ENCODE data around the gene FCMR. TPM values are rescaled to one million over a fixed set of nuclear protein-coding genes. Genes with fewer than 3 reads are reported as not detected.

The FCMR gene
- total RNA-seq, 2 donors from 2014 or later = not detected

GRCh38 chr1:206957639-206958038 lies 35.9 kb upstream of the FCMR start:
- 90 to 100% methylated on average over 2 to 5 of the region's 5 CpGs for WGBS, 2 experiments (ENCODE audit: insufficient coverage in 1 of 2, insufficient read length in 1 of 2)
- no peak for DNase-seq

DNA sequence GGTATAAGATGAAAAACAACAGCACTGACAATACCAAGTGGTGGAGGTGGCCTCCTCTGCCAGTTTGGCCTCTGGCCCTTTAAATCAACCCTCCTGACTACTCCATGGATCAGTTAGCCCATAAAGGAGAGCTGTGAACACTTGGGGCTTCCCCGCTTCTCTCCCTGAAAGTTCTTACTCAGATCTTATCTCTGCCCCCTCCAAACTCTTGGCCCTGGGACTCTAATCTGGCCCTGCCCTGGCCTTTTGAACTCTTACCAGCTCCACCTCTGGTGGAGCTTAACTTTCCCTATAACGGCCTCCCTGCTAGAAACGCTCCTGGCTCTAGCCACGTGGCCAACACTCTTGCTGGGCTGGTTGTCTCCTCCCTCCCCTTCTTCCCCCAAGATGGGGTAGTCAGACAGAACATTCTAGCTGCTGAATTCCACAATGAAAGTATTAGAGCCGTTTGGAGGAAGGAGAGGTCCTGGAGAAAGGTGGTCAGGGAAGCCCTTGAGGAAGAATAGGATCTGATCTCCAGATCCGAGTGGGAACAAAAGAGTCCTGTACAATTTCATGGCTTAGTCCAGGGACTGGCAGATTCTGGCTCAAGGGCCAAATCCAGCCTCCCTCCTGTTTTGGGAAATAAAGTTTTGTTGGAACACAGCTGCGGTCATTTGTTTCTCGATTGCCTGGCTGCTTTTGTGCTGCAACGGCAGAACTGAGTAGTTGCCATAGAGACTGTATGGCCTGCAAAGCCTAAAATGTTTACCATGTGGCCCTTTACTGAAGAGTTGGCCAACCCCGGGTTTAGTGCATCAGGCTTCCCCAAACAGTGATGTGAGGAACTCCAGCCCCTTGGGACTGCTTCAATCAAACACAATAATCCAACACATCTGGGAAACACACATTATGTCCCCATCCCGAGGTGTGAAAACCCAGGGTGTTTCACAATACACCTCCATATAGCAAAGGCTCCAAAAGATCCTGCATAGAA lies 34.0 kb upstream of the FCMR start:
- Mint-ChIP-seq H3K27ac (no peak overlapping the region), H3K27me3 (ENCODE audit: insufficient read depth) (peaks cover 2% of the 10 kb centered on the region)
- WGBS, 2 experiments (ENCODE audit: insufficient coverage in 1 of 2, insufficient read length in 1 of 2) = 69 to 79% methylated on average over 7 to 11 of the region's 11 CpGs

More at GRCh38 chr1:206957639-206958038, 35.9 kb upstream of the FCMR start:
- Histone ChIP-seq H3K4me1 (ENCODE audit: control insufficient read depth, insufficient read depth, low read length) (peaks cover 3% of the 10 kb centered on the region), H3K9ac (ENCODE audit: extremely low read depth, low read length, poor library complexity, severe bottlenecking) (no peak overlapping the region), H3K9me3 (ENCODE audit: control insufficient read depth, low read length) (no peaks in the 10 kb centered on the region), H3K36me3 (ENCODE audit: control insufficient read depth, insufficient read depth, low read length) (no peaks in the 10 kb centered on the region), H3K27me3 (ENCODE audit: control insufficient read depth, insufficient read depth, low read length, poor library complexity, severe bottlenecking) (no peaks in the 10 kb centered on the region), H3K4me3 (ENCODE audit: low read length) (no peak overlapping the region), H3K27ac (ENCODE audit: low read depth, low read length) (no peak overlapping the region)
- TF ChIP-seq, protein P1, sequence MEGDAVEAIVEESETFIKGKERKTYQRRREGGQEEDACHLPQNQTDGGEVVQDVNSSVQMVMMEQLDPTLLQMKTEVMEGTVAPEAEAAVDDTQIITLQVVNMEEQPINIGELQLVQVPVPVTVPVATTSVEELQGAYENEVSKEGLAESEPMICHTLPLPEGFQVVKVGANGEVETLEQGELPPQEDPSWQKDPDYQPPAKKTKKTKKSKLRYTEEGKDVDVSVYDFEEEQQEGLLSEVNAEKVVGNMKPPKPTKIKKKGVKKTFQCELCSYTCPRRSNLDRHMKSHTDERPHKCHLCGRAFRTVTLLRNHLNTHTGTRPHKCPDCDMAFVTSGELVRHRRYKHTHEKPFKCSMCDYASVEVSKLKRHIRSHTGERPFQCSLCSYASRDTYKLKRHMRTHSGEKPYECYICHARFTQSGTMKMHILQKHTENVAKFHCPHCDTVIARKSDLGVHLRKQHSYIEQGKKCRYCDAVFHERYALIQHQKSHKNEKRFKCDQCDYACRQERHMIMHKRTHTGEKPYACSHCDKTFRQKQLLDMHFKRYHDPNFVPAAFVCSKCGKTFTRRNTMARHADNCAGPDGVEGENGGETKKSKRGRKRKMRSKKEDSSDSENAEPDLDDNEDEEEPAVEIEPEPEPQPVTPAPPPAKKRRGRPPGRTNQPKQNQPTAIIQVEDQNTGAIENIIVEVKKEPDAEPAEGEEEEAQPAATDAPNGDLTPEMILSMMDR (conservative IDR thresholded peaks at IDR 0.05) = no peak
- no peak overlapping the region for H3K4me3 Mint-ChIP-seq
- no peak overlapping the region for H3K27ac Mint-ChIP-seq
- no peaks in the 10 kb centered on the region for H3K9me3 Mint-ChIP-seq
- H3K4me1 Mint-ChIP-seq = peaks cover 8% of the 10 kb centered on the region
- H3K27me3 Mint-ChIP-seq (ENCODE audit: insufficient read depth) = peaks cover 2% of the 10 kb centered on the region
- no peaks in the 10 kb centered on the region for H3K36me3 Mint-ChIP-seq (ENCODE audit: low read depth)

DNA sequence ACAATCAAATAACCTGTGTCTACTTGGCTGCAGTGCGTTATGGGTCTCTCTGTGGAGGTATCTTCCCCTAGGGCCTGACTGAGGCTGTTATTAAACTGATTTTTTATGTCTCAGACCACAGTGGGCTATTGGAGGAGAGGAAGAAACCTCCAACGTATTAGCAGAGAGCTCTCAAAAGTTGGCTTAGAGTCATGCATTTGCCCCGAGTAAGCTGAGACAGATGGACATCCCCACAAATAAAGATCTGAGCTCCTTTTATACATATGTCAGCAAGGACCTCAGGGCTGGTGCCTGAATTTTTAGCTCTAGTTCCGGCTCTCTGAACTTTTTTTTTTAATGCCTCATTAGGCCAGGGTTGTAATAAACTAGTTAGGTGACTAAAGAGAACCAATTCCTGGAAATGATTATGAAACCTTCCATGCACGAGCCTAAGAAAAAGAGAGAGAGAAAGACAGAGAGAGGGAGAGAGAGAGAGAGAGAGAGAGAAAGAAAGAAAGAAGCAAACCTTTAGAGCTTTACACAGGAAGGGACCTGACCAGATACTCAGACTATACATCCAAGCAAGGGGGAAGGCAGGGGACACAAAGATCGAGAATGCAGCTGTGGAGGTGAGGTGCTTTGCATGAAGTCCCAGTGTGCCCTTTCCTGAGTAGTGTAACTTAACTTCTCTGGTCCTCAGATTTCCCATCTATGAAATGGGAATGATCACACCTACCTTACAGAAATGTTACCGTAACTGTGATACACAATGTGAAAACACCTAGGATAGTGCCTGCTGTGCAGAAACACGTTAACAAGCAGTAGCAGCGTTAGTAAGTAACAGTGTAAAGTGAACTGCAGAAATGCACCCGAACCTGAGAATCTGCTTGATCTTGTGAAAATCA lies 33.0 kb upstream of the FCMR start:
- H3K27ac ChIP-seq (ENCODE audit: low read depth, low read length) = no peak overlapping the region
- Mint-ChIP-seq H3K36me3 (ENCODE audit: low read depth) (no peaks in the 10 kb centered on the region), H3K9me3 (no peaks in the 10 kb centered on the region), H3K27me3 (ENCODE audit: insufficient read depth) (peaks cover 5% of the 10 kb centered on the region), H3K4me1 (peaks cover 16% of the 10 kb centered on the region), H3K4me3 (no peak overlapping the region), H3K27ac (no peak overlapping the region)
- TF ChIP-seq, protein P1 (conservative IDR thresholded peaks at IDR 0.05) = no peak
- H3K9me3 ChIP-seq (ENCODE audit: control insufficient read depth, low read length) = no peaks in the 10 kb centered on the region
- H3K4me1 ChIP-seq (ENCODE audit: control insufficient read depth, insufficient read depth, low read length) = peaks cover 3% of the 10 kb centered on the region
- H3K4me3 ChIP-seq (ENCODE audit: low read length) = no peak overlapping the region
- no peaks in the 10 kb centered on the region for H3K27me3 ChIP-seq (ENCODE audit: control insufficient read depth, insufficient read depth, low read length, poor library complexity, severe bottlenecking)
- WGBS, 2 experiments (ENCODE audit: insufficient coverage in 1 of 2, insufficient read length in 1 of 2) = 90 to 96% methylated on average over 9 to 10 of the region's 10 CpGs
- H3K36me3 ChIP-seq (ENCODE audit: control insufficient read depth, insufficient read depth, low read length) = no peaks in the 10 kb centered on the region
- H3K9ac ChIP-seq (ENCODE audit: extremely low read depth, low read length, poor library complexity, severe bottlenecking) = no peak overlapping the region
- DNase-seq = no peak

More for the DNA sequence above, 34.0 kb upstream of the FCMR start:
- Histone ChIP-seq H3K4me3 (ENCODE audit: low read length) (no peak overlapping the region), H3K27me3 (ENCODE audit: control insufficient read depth, insufficient read depth, low read length, poor library complexity, severe bottlenecking) (no peaks in the 10 kb centered on the region), H3K27ac (ENCODE audit: low read depth, low read length) (no peak overlapping the region), H3K4me1 (ENCODE audit: control insufficient read depth, insufficient read depth, low read length) (peaks cover 3% of the 10 kb centered on the region), H3K9me3 (ENCODE audit: control insufficient read depth, low read length) (no peaks in the 10 kb centered on the region), H3K9ac (ENCODE audit: extremely low read depth, low read length, poor library complexity, severe bottlenecking) (no peak overlapping the region), H3K36me3 (ENCODE audit: control insufficient read depth, insufficient read depth, low read length) (no peaks in the 10 kb centered on the region)
- no peak for DNase-seq
- TF ChIP-seq, protein P1 (conservative IDR thresholded peaks at IDR 0.05) = no peak
- no peaks in the 10 kb centered on the region for H3K36me3 Mint-ChIP-seq (ENCODE audit: low read depth)
- peaks cover 16% of the 10 kb centered on the region for H3K4me1 Mint-ChIP-seq
- H3K4me3 Mint-ChIP-seq = no peak overlapping the region
- no peaks in the 10 kb centered on the region for H3K9me3 Mint-ChIP-seq
